Stimulated activated CD8-positive, alpha-beta memory T cell treated with anti-CD3 and anti-CD28 coated beads, Interleukin-15, amount 100 ng/mL, for 1 hour (primary cell): ENCODE data around the gene TMPO.
"Not testable (repeated sequence)": the region's sequence is repeated elsewhere in the genome, so short reads cannot be mapped to it uniquely, and the experiment has no call there.

ENCODE experiments used
- DNase-seq: peaks from one replicate; pipeline ENCODE4 v3.0.0-alpha.2; 2020; ENCODE audit warnings: low read depth

Gene TMPO

DNA sequence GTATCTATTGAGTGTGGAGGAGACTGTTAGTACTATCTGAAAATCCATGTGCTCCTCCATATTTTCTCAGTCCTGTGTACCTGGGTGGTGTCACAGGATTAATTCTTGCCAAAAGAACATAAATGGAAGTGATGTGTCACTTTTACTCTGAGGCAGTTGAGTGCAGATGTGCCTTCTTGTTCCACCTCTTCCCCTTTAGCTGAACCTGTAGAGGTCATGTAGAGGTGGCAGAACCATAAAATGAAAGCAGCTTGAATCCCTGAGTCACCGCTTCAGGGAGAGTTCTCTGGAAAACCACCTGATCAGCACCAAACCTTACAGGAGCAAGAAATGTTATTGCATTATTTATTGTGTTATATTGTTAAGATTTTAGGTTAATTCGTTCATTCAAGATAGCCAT lies 63.4 kb downstream of the TMPO start:
- DNase-seq = no peak

- no peak for DNase-seq
Observed at GRCh38 chr12:98579347-98579746, 64.0 kb downstream of the TMPO start.

DNA sequence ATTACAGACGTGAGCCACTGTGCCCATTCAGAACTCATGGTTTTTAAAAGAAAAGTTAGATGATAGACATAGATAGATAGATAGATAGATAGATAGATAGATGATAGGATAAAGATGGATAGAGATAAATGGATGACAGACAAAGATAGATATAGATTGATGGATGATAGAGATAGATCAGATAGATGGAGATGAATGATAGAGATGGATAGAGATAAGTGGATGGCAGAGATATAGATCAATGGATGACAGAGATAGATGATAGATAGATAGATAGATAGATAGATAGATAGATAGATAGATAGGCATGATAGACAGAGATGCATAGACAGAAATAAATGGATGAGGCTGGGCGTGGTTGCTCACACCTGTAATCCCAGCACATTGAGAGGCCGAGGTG lies 64.4 kb downstream of the TMPO start:
- DNase-seq = no peak

GRCh38 chr12:98580695-98581094 lies 65.3 kb downstream of the TMPO start:
- DNase-seq = no peak

GRCh38 chr12:98581101-98581500 lies 65.7 kb downstream of the TMPO start:
- DNase-seq = no peak

- no peak for DNase-seq
Observed at GRCh38 chr12:98582093-98582492, 66.7 kb downstream of the TMPO start.

GRCh38 chr12:98587084-98587483 lies 71.7 kb downstream of the TMPO start:
- DNase-seq = no peak

- DNase-seq = no peak
Observed at GRCh38 chr12:98591209-98591608, 75.8 kb downstream of the TMPO start.

GRCh38 chr12:98592825-98593322 lies 77.5 kb downstream of the TMPO start:
- DNase-seq = no peak

- peak; percentile 88 for DNase-seq
Observed at GRCh38 chr12:98593351-98594049, 78.1 kb downstream of the TMPO start, which contains the start of gene SLC25A3. TSS of gene SLC25A3 (plus strand) at chr12:98593686. CDS start at chr12:98593979, 293 bp downstream.

DNA sequence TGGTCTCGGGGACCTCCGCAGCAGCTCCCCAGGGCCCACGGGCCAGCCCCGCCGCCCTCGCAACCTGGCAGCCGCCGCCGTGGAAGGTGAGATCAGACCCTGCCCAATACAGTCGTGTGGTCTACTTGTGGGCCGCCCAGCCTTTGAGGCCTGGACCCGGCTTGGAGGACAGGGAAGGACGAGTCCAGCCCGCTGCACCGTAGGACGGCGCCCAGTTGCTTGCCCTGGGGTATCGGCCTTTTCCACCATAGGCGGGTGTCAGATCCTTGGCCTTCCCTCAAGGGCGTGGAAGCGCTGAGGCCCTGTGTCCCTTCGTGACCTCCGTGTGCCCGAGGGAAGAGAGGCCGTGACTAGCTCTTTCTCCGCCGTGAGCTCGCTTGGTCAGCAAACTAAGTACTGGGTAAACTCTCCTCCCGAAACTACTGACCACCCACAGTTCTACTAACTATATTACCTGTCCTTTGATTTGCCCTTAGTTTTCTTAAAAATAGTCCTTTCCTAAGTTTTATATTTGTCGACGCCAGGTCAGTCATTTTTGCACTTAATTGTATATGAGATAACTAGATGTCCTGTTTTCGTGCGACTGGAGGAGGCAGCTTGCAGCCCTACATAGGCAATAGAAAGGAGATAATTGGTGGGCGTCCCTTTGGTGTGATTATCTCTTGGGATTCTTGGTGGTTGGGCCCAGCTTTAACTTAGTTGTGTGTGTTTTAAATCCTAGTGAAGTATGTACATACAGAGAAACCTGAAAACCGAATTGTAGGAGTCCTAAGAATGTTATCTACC lies 78.9 kb downstream of the TMPO start:
- no peak for DNase-seq

DNA sequence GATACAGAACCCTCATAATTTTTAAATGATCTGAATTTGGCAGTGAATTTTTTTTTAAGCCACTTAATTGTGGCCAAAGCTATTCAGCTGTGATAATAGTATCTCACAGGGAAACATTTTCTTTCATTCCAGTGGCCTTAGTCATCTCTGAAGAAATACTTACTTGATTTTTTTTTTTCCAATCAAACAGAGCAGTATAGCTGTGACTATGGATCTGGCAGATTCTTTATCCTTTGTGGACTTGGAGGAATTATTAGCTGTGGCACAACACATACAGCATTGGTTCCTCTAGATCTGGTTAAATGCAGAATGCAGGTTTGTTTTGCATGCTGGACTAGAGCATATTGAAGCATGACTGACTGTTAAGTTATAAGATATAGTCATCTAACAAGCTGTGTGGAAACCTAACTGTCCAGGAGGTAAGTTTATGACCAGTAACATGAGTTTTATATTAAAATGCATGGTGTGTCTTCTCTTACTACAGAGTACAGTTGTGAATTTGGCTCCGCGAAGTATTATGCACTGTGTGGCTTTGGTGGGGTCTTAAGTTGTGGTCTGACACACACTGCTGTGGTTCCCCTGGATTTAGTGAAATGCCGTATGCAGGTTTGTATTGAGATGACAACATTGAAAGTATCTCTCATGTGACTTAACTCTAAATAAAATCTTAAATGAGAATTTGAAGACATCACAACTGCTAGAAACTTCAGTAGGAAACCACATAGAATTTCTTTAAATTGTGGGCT lies 80.0 kb downstream of the TMPO start:
- DNase-seq = no peak

DNA sequence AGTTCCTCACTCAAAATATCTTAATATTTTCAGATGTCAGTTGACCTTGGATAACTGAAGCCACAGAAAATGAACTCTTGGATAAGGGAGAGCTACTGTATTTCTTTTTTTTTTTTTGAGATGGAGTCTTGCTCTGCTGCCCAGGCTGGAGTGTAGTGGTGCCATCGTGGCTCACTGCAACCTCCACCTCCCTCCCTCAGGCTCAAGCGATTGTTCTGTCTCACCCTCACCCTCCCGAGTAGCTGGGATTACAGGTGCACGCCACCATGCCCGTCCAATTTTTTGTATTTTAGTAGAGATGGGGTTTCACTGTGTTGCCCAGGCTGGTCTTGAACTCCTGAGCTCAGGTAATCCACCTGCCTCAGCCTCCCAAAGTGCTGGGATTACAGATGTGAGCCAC lies 81.9 kb downstream of the TMPO start:
- not testable (repeated sequence) for DNase-seq
